Measurements from ENCODE around the gene LYSMD4.

Gene LYSMD4

DNA sequence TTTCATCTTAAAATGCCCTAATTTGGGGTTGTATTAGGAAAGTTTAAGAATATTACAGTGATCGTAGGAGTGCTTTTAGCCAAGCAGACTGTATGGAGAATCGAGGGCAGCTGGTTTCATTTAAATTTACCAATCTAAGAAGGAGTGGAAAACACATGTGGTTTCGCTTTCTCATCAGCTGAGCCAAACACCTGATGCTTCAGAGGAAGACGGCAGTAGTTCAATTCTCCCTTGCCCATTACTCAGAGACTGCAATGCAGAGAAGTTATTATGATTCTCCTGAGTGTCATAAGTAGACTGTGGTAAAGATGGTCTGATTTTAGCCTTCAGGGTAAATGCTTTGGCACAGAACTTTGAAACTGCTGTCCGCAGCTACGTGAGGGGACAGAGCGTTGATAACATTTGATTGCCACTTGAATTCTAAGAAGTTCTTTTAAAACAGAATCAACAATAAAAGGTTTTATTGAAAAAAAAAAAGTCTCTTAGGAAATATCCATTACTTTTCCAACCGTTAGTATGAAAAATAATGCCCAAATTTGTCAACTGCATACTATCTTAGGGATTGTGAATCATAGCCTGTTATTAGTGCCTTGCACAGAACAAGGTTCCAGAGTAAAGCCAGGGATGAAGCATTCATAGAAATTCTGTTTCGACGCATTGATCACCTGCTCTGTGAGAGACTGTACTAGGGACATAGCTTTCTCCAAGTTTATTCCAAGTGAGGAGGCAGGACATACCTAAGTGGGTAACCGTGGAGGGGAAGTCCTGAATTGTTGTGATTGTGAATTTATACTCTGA lies 25.6 kb downstream of the LYSMD4 start:
- no peak for DNase-seq (ENCODE audit: low read depth)
- no peak overlapping the region for H3K4me3 ChIP-seq (ENCODE audit: low read depth, low read length)
- TF ChIP-seq CTCF (IDR thresholded peaks at IDR 0.05; ENCODE audit: low read depth, low read length, missing control alignments) = no peak

DNA sequence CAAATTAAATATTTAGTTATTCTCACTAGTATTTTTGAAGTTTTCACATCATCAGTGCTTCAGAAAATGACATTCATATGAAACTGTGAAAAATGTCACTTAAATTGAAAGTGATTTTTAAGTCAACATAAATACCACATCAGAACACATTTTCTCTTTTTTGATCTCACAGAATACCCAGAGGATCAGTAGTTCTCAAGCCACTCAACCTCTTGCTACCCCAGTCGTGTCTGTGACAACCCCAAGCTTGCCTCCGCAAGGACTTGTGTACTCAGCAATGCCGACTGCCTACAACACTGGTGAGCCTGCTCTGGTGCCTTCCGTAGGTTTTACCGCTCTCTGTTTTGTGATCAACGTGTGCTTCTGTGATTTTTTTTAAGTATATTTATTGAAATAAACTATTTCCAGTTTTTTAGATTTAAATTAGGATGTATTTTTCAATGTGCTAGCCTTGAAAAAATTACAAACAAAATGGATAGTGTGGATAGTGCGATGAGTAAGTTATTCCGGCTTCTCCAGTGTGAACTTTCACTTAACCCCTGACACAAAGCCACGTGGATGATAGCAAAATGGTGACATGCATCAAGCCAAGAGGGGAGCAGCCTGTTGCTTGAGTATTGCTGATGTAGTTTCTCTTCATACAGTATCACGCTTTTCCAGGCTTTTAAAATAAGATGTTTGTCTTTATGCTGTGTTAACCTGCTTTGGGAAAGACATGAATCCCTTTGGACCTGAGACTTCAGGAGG lies 26.5 kb downstream of the LYSMD4 start:
- no peak overlapping the region for H3K4me3 ChIP-seq (ENCODE audit: low read depth, low read length)
- no peak for DNase-seq (ENCODE audit: low read depth)
- TF ChIP-seq CTCF (IDR thresholded peaks at IDR 0.05; ENCODE audit: low read depth, low read length, missing control alignments) = no peak

GRCh38 chr15:99704444-99704838 lies 28.8 kb downstream of the LYSMD4 start:
- peak; percentile 69 for DNase-seq (ENCODE audit: low read depth)

GRCh38 chr15:99703603-99704443 lies 29.4 kb downstream of the LYSMD4 start:
- DNase-seq (ENCODE audit: low read depth) = peak; percentile 24
- no peak overlapping the region; the same call in 1 of the 2 replicates for H3K4me3 ChIP-seq (ENCODE audit: low read depth, low read length)
- peak; percentile 34 for TF ChIP-seq CTCF (IDR thresholded peaks at IDR 0.05; ENCODE audit: low read depth, low read length, missing control alignments)

More at GRCh38 chr15:99704444-99704838, 28.8 kb downstream of the LYSMD4 start:
- H3K4me3 ChIP-seq (ENCODE audit: low read depth, low read length) = no peak overlapping the region
- peak; percentile 58 for TF ChIP-seq CTCF (IDR thresholded peaks at IDR 0.05; ENCODE audit: low read depth, low read length, missing control alignments)

DNA sequence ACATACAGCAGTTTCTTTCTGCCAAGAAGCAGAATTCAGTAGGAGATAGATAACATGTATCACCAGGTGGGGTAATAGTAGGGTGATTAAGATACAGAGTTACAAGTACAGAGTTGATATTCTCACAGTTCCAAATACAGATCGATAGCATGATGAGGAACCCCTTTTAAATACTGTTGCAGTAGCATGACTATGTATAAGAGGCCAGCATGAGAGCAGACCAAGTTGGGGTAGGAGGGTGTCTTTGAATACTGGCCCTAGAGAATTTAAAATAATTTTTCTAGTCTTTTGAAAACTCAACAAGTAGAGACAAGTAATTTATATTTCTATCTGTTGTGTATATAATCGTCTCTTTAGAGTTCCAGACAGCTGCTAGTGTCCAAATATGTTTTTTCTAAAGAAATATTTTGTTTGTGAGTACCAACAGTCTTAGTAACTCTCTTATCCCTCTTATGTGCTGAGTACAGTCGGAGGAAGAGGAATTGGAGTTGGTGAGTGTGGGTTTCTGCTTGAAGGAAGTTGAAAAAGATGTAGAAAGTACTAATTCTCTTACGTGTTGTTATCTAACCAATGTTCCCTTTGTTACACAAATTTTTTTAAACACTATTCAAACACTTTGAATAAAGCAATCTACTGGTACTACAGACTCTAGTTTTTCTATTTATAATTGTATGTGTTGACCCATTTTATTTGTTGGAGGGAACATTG lies 30.2 kb downstream of the LYSMD4 start:
- no peak overlapping the region for H3K4me3 ChIP-seq (ENCODE audit: low read depth, low read length)
- no peak for DNase-seq (ENCODE audit: low read depth)
- TF ChIP-seq CTCF (IDR thresholded peaks at IDR 0.05; ENCODE audit: low read depth, low read length, missing control alignments) = no peak

DNA sequence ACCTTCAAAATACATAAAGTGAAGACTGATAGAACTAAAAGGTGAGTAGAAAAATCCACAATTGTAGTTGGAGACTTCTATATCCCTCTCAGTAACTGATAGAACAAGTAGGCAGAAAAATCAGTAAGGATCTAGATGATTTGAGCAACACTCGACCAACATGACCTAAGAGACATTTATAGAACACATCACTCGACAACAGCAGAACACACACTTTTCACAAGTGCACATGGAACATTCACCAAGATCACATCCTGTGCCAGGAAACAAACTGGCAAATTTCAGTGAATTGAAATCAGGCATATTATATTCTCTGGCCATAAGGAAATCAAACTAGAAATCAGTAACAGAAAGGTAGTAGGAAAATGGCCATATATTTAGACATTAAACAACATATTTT lies 37.1 kb downstream of the LYSMD4 start:
- no peak for DNase-seq (ENCODE audit: low read depth)
- no peak for TF ChIP-seq CTCF (IDR thresholded peaks at IDR 0.05; ENCODE audit: low read depth, low read length, missing control alignments)
- H3K4me3 ChIP-seq (ENCODE audit: low read depth, low read length) = no peak overlapping the region

All from GM12864 (cell line).